Stimulated activated effector memory CD8-positive, alpha-beta T cell treated with anti-CD3 and anti-CD28 coated beads, Interleukin-12 subunit alpha, Interleukin-12 subunit beta, amount 100 ng/mL, for 72 hours (primary cell): ENCODE data around the gene CCDC51.
A peak's percentile ranks its signal among the peaks of the same experiment; 100 is the strongest.
"Not testable (repeated sequence)": the region's sequence is repeated elsewhere in the genome, so short reads cannot be mapped to it uniquely, and the experiment has no call there.

Source experiments
- ATAC-seq: fragments of 150-1000 bp; cut with Tn5 transposase; 2 replicates; pipeline ENCODE4 v1.10.0; 2021
- DNase-seq, 2 donors: peaks; one replicate each; pipeline ENCODE4 v3.0.0; 2021 to 2022; ENCODE audit warnings: low spot score in 2 of 2
- H3K27ac Mint-ChIP-seq: one replicate; pipeline ENCODE4 v1.8.0; 2022; ENCODE audit warnings: mild to moderate bottlenecking, mixed read lengths
- H3K36me3 Mint-ChIP-seq: one replicate; pipeline ENCODE4 v1.8.0; 2022; ENCODE audit warnings: mild to moderate bottlenecking, mixed read lengths
- H3K4me1 Mint-ChIP-seq: one replicate; pipeline ENCODE4 v1.8.0; 2022; ENCODE audit warnings: mixed read lengths
- H3K4me3 Mint-ChIP-seq: one replicate; pipeline ENCODE4 v1.8.0; 2022; ENCODE audit warnings: mild to moderate bottlenecking, mixed read lengths
- H3K9me3 Mint-ChIP-seq: one replicate; pipeline ENCODE4 v1.8.0; 2022; ENCODE audit warnings: mixed read lengths

CCDC51 gene

GRCh38 chr3:48401434-48401901, 38.5 kb downstream of the CCDC51 start:
- H3K4me3 Mint-ChIP-seq, H3K9me3 Mint-ChIP-seq, ATAC-seq, H3K36me3 Mint-ChIP-seq, H3K27ac Mint-ChIP-seq, H3K4me1 Mint-ChIP-seq: not testable (repeated sequence)
- DNase-seq: peak in 1 of 2 donors; percentile 45

GRCh38 chr3:48400824-48401433, 39.0 kb downstream of the CCDC51 start:
- Mint-ChIP-seq H3K4me1 (no peaks in the 10 kb centered on the region), H3K9me3 (no peaks in the 10 kb centered on the region), H3K27ac (peak overlapping the region; percentile 60), H3K36me3 (no peaks in the 10 kb centered on the region), H3K4me3 (no peak overlapping the region)
- DNase-seq (peak; percentile 31 to 65), ATAC-seq (peak; percentile 74)

DNA sequence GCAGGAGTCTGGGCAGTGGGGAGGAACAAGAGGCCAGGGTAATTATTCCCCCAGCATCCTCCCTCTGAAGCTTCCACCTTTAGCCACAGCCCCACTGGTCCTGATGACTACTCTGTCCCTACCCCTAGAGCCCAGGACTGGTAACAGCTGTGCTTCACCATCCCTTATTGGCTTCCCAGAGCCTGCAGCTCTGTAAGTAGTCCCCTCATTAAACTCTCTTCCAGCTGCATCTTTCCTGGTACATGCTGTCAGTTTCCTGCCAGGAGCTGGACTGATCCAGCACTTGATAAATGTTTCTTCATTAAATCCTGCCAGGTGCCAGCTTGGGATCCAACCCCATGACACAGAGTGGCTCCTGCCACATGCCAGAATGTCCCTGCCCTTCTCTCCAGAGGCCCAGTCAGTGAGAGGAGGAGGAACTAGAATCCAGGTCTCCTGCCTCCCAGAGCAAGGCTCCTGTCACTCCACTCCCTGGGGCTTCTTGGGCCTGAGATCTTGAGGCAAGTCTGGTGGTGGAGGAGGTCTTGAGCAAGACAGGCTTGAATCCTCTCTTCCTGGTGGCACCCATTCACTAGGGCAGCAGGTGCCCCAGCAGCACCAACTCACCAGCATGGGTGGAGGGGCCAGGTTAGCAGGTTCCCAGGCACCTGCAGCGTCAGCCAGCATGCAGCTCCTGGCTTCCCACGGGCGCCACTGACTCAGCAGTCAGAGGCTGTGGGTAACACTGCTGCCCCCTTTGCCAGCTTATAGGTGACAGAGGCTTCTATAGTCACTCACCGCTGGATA, 40.3 kb downstream of the CCDC51 start:
- ATAC-seq (no peak), DNase-seq (peak in 1 of 2 donors; percentile 46)
- Mint-ChIP-seq H3K9me3 (no peaks in the 10 kb centered on the region), H3K4me1 (no peaks in the 10 kb centered on the region), H3K36me3 (no peaks in the 10 kb centered on the region), H3K27ac (no peak overlapping the region), H3K4me3 (no peak overlapping the region)

- Mint-ChIP-seq H3K36me3 (no peaks in the 10 kb centered on the region), H3K27ac (no peak overlapping the region), H3K4me3 (no peak overlapping the region), H3K9me3 (no peaks in the 10 kb centered on the region), H3K4me1 (no peaks in the 10 kb centered on the region)
- DNase-seq (peak in 1 of 2 donors; percentile 46), ATAC-seq (no peak)
Measured at GRCh38 chr3:48398701-48399386, 41.1 kb downstream of the CCDC51 start.

GRCh38 chr3:48397767-48398681, 41.9 kb downstream of the CCDC51 start:
- ATAC-seq: no peak
- Mint-ChIP-seq H3K4me1 (no peaks in the 10 kb centered on the region), H3K27ac (no peak overlapping the region), H3K36me3 (no peaks in the 10 kb centered on the region), H3K9me3 (no peaks in the 10 kb centered on the region), H3K4me3 (no peak overlapping the region)
- peak in 1 of 2 donors; percentile 36 for DNase-seq

GRCh38 chr3:48395714-48396113, 44.2 kb downstream of the CCDC51 start:
- peak in 1 of 2 donors; percentile 41 for DNase-seq
- Mint-ChIP-seq H3K4me1 (no peaks in the 10 kb centered on the region), H3K9me3 (no peaks in the 10 kb centered on the region), H3K36me3 (no peaks in the 10 kb centered on the region), H3K4me3 (no peak overlapping the region), H3K27ac (no peak overlapping the region)
- no peak for ATAC-seq

- Mint-ChIP-seq H3K27ac (no peak overlapping the region), H3K4me1 (no peaks in the 10 kb centered on the region), H3K36me3 (no peaks in the 10 kb centered on the region), H3K4me3 (no peak overlapping the region), H3K9me3 (no peaks in the 10 kb centered on the region)
- ATAC-seq: peak; percentile 50
- no peak for DNase-seq
Measured at GRCh38 chr3:48394391-48394790, 45.5 kb downstream of the CCDC51 start.

DNA sequence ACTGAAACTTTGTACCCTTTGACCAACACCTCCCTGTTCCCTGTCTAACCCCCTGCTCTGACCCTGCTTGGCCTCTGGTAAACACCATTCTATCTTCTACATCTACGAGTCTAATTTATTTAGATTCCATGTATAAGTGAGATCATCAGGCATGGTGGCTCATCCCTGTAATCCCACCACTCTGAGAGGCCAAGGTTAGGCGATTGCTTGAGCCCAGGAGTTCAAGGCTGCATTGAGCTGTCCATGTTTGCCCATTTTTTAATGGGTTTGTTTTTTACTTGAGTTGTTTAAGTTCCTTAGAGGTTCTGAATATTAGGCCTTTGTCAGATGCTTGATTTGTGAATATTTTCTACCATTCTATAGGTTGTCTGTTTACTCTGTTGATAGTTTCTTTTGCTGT, 51.0 kb downstream of the CCDC51 start:
- Mint-ChIP-seq H3K36me3 (no peaks in the 10 kb centered on the region), H3K9me3 (no peaks in the 10 kb centered on the region), H3K27ac (no peak overlapping the region), H3K4me3 (no peak overlapping the region), H3K4me1 (no peaks in the 10 kb centered on the region)
- DNase-seq: no peak
- no peak for ATAC-seq

- no peaks in the 10 kb centered on the region for H3K36me3 Mint-ChIP-seq
- DNase-seq (no peak), ATAC-seq (no peak)
- no peak overlapping the region for H3K27ac Mint-ChIP-seq
- H3K4me1 Mint-ChIP-seq: no peaks in the 10 kb centered on the region
- H3K9me3 Mint-ChIP-seq: no peaks in the 10 kb centered on the region
- no peak overlapping the region for H3K4me3 Mint-ChIP-seq
Measured at GRCh38 chr3:48387634-48388033, 52.3 kb downstream of the CCDC51 start.
